HUES48 (cell line): ENCODE measurements around the gene PSPN.
"Not testable (repeated sequence)": the region's sequence is repeated elsewhere in the genome, so short reads cannot be mapped to it uniquely, and the experiment has no call there.

Source experiments
- H3K27ac ChIP-seq: one replicate; pipeline ENCODE4 v1.7.0; 2013; ENCODE audit warnings: low read depth, low read length, inconsistent platforms
- H3K27me3 ChIP-seq: 2 replicates; pipeline ENCODE4 v1.6.1; 2013; ENCODE audit warnings: mild to moderate bottlenecking, low read length; ENCODE audit not compliant: control insufficient read depth, insufficient read depth
- H3K36me3 ChIP-seq: 2 replicates; pipeline ENCODE4 v1.6.1; 2013; ENCODE audit warnings: low read length; ENCODE audit not compliant: control insufficient read depth, insufficient read depth
- H3K4me1 ChIP-seq: 2 replicates; pipeline ENCODE4 v1.6.1; 2013; ENCODE audit warnings: mild to moderate bottlenecking, low read length; ENCODE audit not compliant: control insufficient read depth, insufficient read depth
- H3K4me3 ChIP-seq: 2 replicates; pipeline ENCODE4 v1.5.1; 2013; ENCODE audit warnings: mild to moderate bottlenecking, low read depth, low read length
- H3K9ac ChIP-seq: 2 replicates; pipeline ENCODE4 v1.6.1; 2013; ENCODE audit warnings: mild to moderate bottlenecking, low read depth, low read length, moderate library complexity
- H3K9me3 ChIP-seq: 2 replicates; pipeline ENCODE4 v1.6.1; 2013; ENCODE audit warnings: low read length; ENCODE audit not compliant: control insufficient read depth, insufficient read depth

PSPN gene

GRCh38 chr19:6350688-6351087 lies 25.0 kb downstream of the PSPN start:
- no peaks in the 10 kb centered on the region for H3K4me1 ChIP-seq
- H3K9me3 ChIP-seq, result peaks cover 7% of the 10 kb centered on the region
- H3K36me3 ChIP-seq, result no peaks in the 10 kb centered on the region
- no peak overlapping the region for H3K4me3 ChIP-seq
- no peaks in the 10 kb centered on the region for H3K27me3 ChIP-seq
- H3K9ac ChIP-seq, result no peak overlapping the region
- H3K27ac ChIP-seq, result no peak overlapping the region

DNA sequence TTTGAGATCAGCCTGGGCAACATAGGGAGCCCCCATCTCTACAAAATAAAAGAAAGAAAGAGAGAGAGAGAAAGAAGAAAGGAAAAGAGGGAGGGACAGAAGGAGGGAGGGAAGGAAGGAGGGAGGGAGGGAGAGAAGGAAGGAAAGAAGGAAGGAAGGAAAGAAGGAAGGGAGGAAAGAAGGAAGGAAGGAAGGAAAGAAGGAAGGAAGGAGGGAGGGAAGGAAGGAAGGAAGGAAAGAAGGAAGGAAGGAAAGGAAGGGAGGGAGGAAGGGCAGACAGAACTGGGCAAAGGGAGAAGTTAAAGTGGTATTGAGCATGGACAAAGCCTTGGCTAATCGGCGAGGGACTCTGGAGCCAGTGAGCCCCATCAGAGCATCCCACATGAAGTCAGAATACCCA lies 26.5 kb downstream of the PSPN start:
- not testable (repeated sequence) for H3K27ac ChIP-seq, H3K4me1 ChIP-seq, H3K27me3 ChIP-seq, H3K4me3 ChIP-seq, H3K36me3 ChIP-seq, H3K9ac ChIP-seq, H3K9me3 ChIP-seq

- Histone ChIP-seq H3K9me3 (peaks cover 6% of the 10 kb centered on the region), H3K4me1 (no peaks in the 10 kb centered on the region), H3K4me3 (no peak overlapping the region), H3K9ac (no peak overlapping the region), H3K27ac (no peak overlapping the region), H3K36me3 (no peaks in the 10 kb centered on the region), H3K27me3 (no peaks in the 10 kb centered on the region)
Measured at GRCh38 chr19:6343462-6343861, 32.3 kb downstream of the PSPN start.

DNA sequence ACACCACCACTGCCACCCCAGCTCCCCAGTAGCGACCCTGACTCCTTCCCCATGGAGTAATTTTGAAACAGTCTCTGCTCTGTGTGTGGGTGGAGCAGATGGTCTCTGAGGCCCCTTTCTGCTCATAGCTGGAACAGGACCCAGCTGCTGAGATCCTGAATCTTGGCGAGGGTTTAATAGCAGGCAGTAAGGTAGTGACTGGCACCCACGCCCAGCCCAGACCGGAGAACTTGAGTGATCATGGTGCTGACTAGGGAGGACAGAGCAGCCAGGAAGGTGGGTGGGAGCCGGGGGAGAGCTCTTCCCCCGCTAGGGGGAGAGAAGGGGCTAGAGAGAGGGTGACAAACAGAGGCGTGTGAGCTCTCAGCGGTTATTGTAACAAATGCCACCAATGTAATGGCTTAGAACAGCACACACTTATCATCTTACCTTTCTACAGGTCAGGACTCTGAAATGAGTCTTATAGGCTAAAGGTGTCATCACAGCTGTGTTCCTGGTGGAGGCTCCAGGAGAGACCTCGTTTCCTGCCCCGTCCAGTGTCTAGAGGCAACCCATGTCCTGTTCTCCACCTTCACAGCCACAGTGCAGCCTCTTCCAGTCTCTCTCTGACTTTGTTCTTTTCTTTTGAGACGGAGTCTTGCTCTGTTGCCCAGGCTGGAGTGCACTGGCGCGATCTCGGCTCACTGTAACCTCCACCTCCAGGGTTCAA lies 35.1 kb downstream of the PSPN start:
- no peaks in the 10 kb centered on the region for H3K36me3 ChIP-seq
- H3K4me3 ChIP-seq, result no peak overlapping the region
- H3K27ac ChIP-seq, result no peak overlapping the region
- H3K9ac ChIP-seq, result no peak overlapping the region
- H3K9me3 ChIP-seq, result peaks cover 6% of the 10 kb centered on the region
- H3K27me3 ChIP-seq, result no peaks in the 10 kb centered on the region
- no peaks in the 10 kb centered on the region for H3K4me1 ChIP-seq

GRCh38 chr19:6334490-6335285 lies 41.0 kb downstream of the PSPN start:
- Histone ChIP-seq H3K27ac (no peak overlapping the region), H3K9me3 (no peaks in the 10 kb centered on the region), H3K4me3 (no peak overlapping the region), H3K36me3 (no peaks in the 10 kb centered on the region), H3K4me1 (no peaks in the 10 kb centered on the region), H3K9ac (no peak overlapping the region), H3K27me3 (no peaks in the 10 kb centered on the region)

DNA sequence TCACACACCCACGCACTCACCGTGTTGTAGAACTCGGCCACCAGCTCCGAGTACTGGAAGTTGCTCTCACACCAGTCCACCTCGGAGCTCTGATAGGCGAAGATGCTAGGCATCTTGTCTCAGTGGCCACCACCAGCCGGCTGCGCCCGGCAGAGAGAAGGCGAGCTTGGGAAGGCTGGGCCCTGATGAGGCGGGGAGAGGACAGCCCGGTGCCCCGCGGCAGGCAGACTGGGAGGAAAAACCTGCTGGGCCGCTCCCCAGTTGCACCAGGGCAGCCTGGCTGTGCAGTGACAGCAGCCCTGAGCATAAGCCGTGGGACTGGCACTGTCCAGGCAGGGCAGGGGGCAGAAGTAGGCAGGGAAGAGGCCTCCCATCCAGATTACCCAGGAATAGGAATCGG lies 42.3 kb downstream of the PSPN start, which contains the start of gene ACER1:
TSS of gene ACER1 (minus strand) at position 174 of the 400 bp plus-strand sequence. CDS start at position 113, 61 bp downstream.
- Histone ChIP-seq H3K27ac (no peak within 1 kb of the TSS), H3K9ac (no peak within 1 kb of the TSS), H3K9me3 (no peaks in the 10 kb centered on the region), H3K27me3 (no peaks in the 10 kb centered on the region), H3K4me3 (no peak within 1 kb of the TSS), H3K36me3 (no peaks in the 10 kb centered on the region), H3K4me1 (no peaks in the 10 kb centered on the region)

- no peak overlapping the region for H3K4me3 ChIP-seq
- no peaks in the 10 kb centered on the region for H3K4me1 ChIP-seq
- no peaks in the 10 kb centered on the region for H3K27me3 ChIP-seq
- H3K9me3 ChIP-seq, result peaks cover 16% of the 10 kb centered on the region
- no peak overlapping the region for H3K27ac ChIP-seq
- H3K36me3 ChIP-seq, result no peaks in the 10 kb centered on the region
- H3K9ac ChIP-seq, result no peak overlapping the region
Measured at GRCh38 chr19:6326815-6327214, 48.9 kb downstream of the PSPN start.

GRCh38 chr19:6325614-6326013 lies 50.1 kb downstream of the PSPN start:
- peaks cover 21% of the 10 kb centered on the region for H3K9me3 ChIP-seq
- no peak overlapping the region for H3K9ac ChIP-seq
- H3K4me3 ChIP-seq, result no peak overlapping the region
- no peaks in the 10 kb centered on the region for H3K27me3 ChIP-seq
- no peaks in the 10 kb centered on the region for H3K36me3 ChIP-seq
- H3K4me1 ChIP-seq, result no peaks in the 10 kb centered on the region
- H3K27ac ChIP-seq, result no peak overlapping the region
